HepG2 (cell line): ENCODE measurements around the gene DDRGK1. TPM values are rescaled to one million over a fixed set of nuclear protein-coding genes. Genes with fewer than 3 reads are reported as not detected.
A peak's percentile ranks its signal among the peaks of the same experiment; 100 is the strongest.

ENCODE experiments used
- BCL3 ChIP-seq: sonication (generic); formaldehyde crosslinking; IDR thresholded peaks from 2 replicates; pipeline ENCODE4 v1.5.1; 2020; ENCODE audit warnings: mild to moderate bottlenecking, missing genetic modification reagents, moderate library complexity
- FOXJ3 ChIP-seq: sonication (generic); formaldehyde crosslinking; IDR thresholded peaks from 2 replicates; pipeline ENCODE4 v1.4.0; 2020; ENCODE audit warnings: missing genetic modification reagents, mild to moderate bottlenecking, borderline replicate concordance
- KDM2A ChIP-seq: sonication (generic); formaldehyde crosslinking; IDR thresholded peaks from 2 replicates; pipeline ENCODE4 v1.4.0; 2020; ENCODE audit warnings: low read depth, missing genetic modification reagents, borderline replicate concordance
- NR2C2 ChIP-seq: sonication (generic); formaldehyde crosslinking; IDR thresholded peaks from 2 replicates; pipeline ENCODE4 v1.4.0; 2020; ENCODE audit warnings: missing genetic modification reagents, mild to moderate bottlenecking, moderate library complexity, borderline replicate concordance
- PREB ChIP-seq: sonication (generic); formaldehyde crosslinking; IDR thresholded peaks from 2 replicates; pipeline ENCODE4 v1.4.0; 2020; ENCODE audit warnings: missing genetic modification reagents
- SNRNP70 ChIP-seq: fragments of 200-400 bp; formaldehyde crosslinking; IDR thresholded peaks from 2 replicates; pipeline ENCODE4 v1.6.1; 2017; ENCODE audit warnings: mild to moderate bottlenecking, low read depth, low read length, moderate library complexity
- XBP1 ChIP-seq: sonication (generic); formaldehyde crosslinking; IDR thresholded peaks from 2 replicates; pipeline ENCODE4 v1.5.0; 2020; ENCODE audit warnings: missing genetic modification reagents
- XRCC5 ChIP-seq: fragments of 200-400 bp; formaldehyde crosslinking; optimal IDR thresholded peaks from 2 replicates; pipeline ENCODE3; 2017; ENCODE audit warnings: mild to moderate bottlenecking, low read length
- ZBTB3 ChIP-seq: sonication (generic); formaldehyde crosslinking; IDR thresholded peaks from 2 replicates; pipeline ENCODE4 v1.4.0; 2020; ENCODE audit warnings: low read depth, mild to moderate bottlenecking, moderate library complexity, missing genetic modification reagents, borderline replicate concordance
- ZFP41 ChIP-seq: sonication (generic); formaldehyde crosslinking; IDR thresholded peaks from 2 replicates; pipeline ENCODE4 v1.4.0; 2020; ENCODE audit warnings: mild to moderate bottlenecking, missing genetic modification reagents, borderline replicate concordance
- ZFY ChIP-seq: sonication (generic); formaldehyde crosslinking; IDR thresholded peaks from 2 replicates; pipeline ENCODE4 v1.4.0; 2020; ENCODE audit warnings: missing genetic modification reagents
- ZGPAT ChIP-seq: IDR thresholded peaks from 2 replicates; pipeline ENCODE4 v1.6.1; 2016; ENCODE audit warnings: mild to moderate bottlenecking
- ZNF547 ChIP-seq: sonication (generic); formaldehyde crosslinking; IDR thresholded peaks from 2 replicates; pipeline ENCODE4 v1.5.1; 2020; ENCODE audit warnings: mild to moderate bottlenecking, missing genetic modification reagents
- ZNF749 ChIP-seq: sonication (generic); formaldehyde crosslinking; IDR thresholded peaks from 2 replicates; pipeline ENCODE4 v1.8.0; 2022; ENCODE audit warnings: mild to moderate bottlenecking, missing genetic modification reagents, moderate library complexity, borderline replicate concordance
- polyA plus RNA-seq, 8 experiments: library from polyadenylated mRNA; depleted of rRNA in 3 of 8; stranded (reverse) in 7 of 8; unstranded in 1 of 8; fragments of >200 nt; fragmentation: Illumina TruSeq in 4 of 8; extraction: Trizol in 4 of 8; gene quantifications; 2 replicates each; pipeline versions ENCODE4 v1.2.1 to v1.2.3, GENCODE V29; 2011 to 2016; ENCODE audit warnings: low read depth in 4 of 8, missing spikeins in 1 of 8, mixed read lengths in 1 of 8; ENCODE audit not compliant: insufficient read depth in 1 of 8
- total RNA-seq, 5 experiments: library from RNA; depleted of rRNA; stranded (reverse); fragments of >200 nt; fragmentation: Illumina TruSeq; extraction: Trizol; gene quantifications; 2 replicates each; pipeline ENCODE4 v1.2.3, GENCODE V29; 2016; ENCODE audit warnings: low read depth in 1 of 5
- TF ChIP-seq, protein P1 (sequence below): sonication (generic); formaldehyde crosslinking; IDR thresholded peaks from 2 replicates; pipeline ENCODE4 v1.8.1; 2023; ENCODE audit warnings: mild to moderate bottlenecking, inconsistent platforms, moderate library complexity, missing genetic modification reagents, borderline replicate concordance
- TF ChIP-seq, protein P2 (sequence below): sonication (generic); formaldehyde crosslinking; conservative IDR thresholded peaks from 2 replicates; pipeline ENCODE4 v1.4.0; 2020; ENCODE audit warnings: missing genetic modification reagents
- TF ChIP-seq, protein P3 (sequence below): sonication (generic); formaldehyde crosslinking; IDR thresholded peaks from 2 replicates; pipeline ENCODE4 v1.5.0; 2020; ENCODE audit warnings: missing genetic modification reagents
- TF ChIP-seq, protein P4 (sequence below): sonication (generic); formaldehyde crosslinking; IDR thresholded peaks from 2 replicates; pipeline ENCODE4 v1.4.0; 2020; ENCODE audit warnings: missing genetic modification reagents

Gene DDRGK1
- total and polyA plus RNA-seq, 2 of the 13 experiments (the other 11 are each of a cell fraction or from before 2014, with no cell fraction given) = 96.7 to 149 TPM

GRCh38 chr20:3218307-3218988 is 14.0 kb upstream of the DDRGK1 start (continued):
- TF ChIP-seq, protein P1, sequence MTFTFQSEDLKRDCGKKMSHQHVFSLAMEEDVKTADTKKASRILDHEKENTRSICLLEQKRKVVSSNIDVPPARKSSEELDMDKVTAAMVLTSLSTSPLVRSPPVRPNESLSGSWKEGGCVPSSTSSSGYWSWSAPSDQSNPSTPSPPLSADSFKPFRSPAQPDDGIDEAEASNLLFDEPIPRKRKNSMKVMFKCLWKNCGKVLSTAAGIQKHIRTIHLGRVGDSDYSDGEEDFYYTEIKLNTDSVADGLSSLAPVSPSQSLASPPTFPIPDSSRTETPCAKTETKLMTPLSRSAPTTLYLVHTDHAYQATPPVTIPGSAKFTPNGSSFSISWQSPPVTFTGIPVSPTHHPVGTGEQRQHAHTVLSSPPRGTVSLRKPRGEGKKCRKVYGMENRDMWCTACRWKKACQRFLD = no peak; the same call in 1 of the 2 replicates
- TF ChIP-seq ZGPAT (CRISPR knock-in tag) (peak; percentile 94), XBP1 (CRISPR knock-in tag) (no peak), ZNF547 (peak; percentile 89), ZBTB3 (CRISPR knock-in tag) (peak; percentile 48; the same call in 1 of the 2 replicates), ZFP41 (CRISPR knock-in tag) (peak; percentile 68; the same call in 1 of the 2 replicates), XRCC5 (peak; percentile 99), FOXJ3 (CRISPR knock-in tag) (no peak), KDM2A (CRISPR knock-in tag) (peak; percentile 99), BCL3 (peak; percentile 77), SNRNP70 (no peak), ZFY (no peak; the same call in 1 of the 2 replicates), PREB (CRISPR knock-in tag) (no peak), ZNF749 (peak; percentile 32; the same call in 1 of the 2 replicates), NR2C2 (CRISPR knock-in tag) (peak; percentile 48; the same call in 1 of the 2 replicates)
- TF ChIP-seq, protein P2, sequence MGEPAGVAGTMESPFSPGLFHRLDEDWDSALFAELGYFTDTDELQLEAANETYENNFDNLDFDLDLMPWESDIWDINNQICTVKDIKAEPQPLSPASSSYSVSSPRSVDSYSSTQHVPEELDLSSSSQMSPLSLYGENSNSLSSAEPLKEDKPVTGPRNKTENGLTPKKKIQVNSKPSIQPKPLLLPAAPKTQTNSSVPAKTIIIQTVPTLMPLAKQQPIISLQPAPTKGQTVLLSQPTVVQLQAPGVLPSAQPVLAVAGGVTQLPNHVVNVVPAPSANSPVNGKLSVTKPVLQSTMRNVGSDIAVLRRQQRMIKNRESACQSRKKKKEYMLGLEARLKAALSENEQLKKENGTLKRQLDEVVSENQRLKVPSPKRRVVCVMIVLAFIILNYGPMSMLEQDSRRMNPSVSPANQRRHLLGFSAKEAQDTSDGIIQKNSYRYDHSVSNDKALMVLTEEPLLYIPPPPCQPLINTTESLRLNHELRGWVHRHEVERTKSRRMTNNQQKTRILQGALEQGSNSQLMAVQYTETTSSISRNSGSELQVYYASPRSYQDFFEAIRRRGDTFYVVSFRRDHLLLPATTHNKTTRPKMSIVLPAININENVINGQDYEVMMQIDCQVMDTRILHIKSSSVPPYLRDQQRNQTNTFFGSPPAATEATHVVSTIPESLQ (CRISPR knock-in tag) = 0 out of 2 replicates have a peak, but pooled peaks have one; percentile 28
- TF ChIP-seq, protein P3, sequence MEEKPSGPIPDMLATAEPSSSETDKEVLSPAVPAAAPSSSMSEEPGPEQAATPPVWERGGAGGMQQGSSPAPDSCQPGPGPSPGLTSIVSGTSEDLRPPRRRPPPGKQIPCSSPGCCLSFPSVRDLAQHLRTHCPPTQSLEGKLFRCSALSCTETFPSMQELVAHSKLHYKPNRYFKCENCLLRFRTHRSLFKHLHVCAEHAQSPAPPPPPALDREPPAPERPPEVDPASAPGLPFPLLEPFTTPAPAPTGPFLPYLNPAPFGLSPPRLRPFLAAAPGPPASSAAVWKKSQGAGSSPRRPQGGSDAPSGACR (CRISPR knock-in tag) = no peak
- TF ChIP-seq, protein P4, sequence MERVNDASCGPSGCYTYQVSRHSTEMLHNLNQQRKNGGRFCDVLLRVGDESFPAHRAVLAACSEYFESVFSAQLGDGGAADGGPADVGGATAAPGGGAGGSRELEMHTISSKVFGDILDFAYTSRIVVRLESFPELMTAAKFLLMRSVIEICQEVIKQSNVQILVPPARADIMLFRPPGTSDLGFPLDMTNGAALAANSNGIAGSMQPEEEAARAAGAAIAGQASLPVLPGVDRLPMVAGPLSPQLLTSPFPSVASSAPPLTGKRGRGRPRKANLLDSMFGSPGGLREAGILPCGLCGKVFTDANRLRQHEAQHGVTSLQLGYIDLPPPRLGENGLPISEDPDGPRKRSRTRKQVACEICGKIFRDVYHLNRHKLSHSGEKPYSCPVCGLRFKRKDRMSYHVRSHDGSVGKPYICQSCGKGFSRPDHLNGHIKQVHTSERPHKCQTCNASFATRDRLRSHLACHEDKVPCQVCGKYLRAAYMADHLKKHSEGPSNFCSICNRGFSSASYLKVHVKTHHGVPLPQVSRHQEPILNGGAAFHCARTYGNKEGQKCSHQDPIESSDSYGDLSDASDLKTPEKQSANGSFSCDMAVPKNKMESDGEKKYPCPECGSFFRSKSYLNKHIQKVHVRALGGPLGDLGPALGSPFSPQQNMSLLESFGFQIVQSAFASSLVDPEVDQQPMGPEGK (CRISPR knock-in tag) = peak; percentile 94
